ENCODE measurements around the gene USP14. TPM values are rescaled to one million over a fixed set of nuclear protein-coding genes. Genes with fewer than 3 reads are reported as not detected.

Gene USP14
- total and polyA plus RNA-seq, 10 donors: 13.0 to 43.9 (median 31.0) TPM

GRCh38 chr18:228586-228985 is 70.2 kb downstream of the USP14 start:
- H3K4me1 ChIP-seq: no peaks in the 10 kb centered on the region
- intact Hi-C loops (cut with DNase I; ENCODE audit: low total_unique reads): no loop called here
- no peak overlapping the region for H3K27ac ChIP-seq
- 89 to 100% (median 97%) methylated on average over 1 of the region's 1 CpG for WGBS, 5 donors
- TF ChIP-seq POLR2A (IDR thresholded peaks at IDR 0.05): no peak
- no peak for TF ChIP-seq CTCF (IDR thresholded peaks at IDR 0.05 in 8 of 11, conservative IDR thresholded peaks at IDR 0.05 in 3 of 11)
- no peak for TF ChIP-seq POLR2AphosphoS5 (IDR thresholded peaks at IDR 0.05)
- H3K36me3 ChIP-seq: peaks cover 0 to 68% (median 22%) of the 10 kb centered on the region in 6 donors
- H3K27me3 ChIP-seq (replicated peaks in 1 of 7): no peaks in the 10 kb centered on the region
- no peak overlapping the region for H3K4me3 ChIP-seq
- H3K9me3 ChIP-seq: no peaks in the 10 kb centered on the region
- DNase-seq: no peak

- TF ChIP-seq CTCF (IDR thresholded peaks at IDR 0.05 in 8 of 11, conservative IDR thresholded peaks at IDR 0.05 in 3 of 11) (no peak), POLR2AphosphoS5 (IDR thresholded peaks at IDR 0.05) (no peak), POLR2A (IDR thresholded peaks at IDR 0.05) (no peak)
- no peaks in the 10 kb centered on the region for H3K9me3 ChIP-seq
- no peak for DNase-seq
- intact Hi-C loops (cut with DNase I; ENCODE audit: low total_unique reads): no loop called here
- H3K36me3 ChIP-seq: peaks cover 0 to 38% (median 3%) of the 10 kb centered on the region in 6 donors
- 90 to 100% (median 92%) methylated on average over 1 of the region's 1 CpG for WGBS, 5 donors
- no peak overlapping the region for H3K27ac ChIP-seq
- no peak overlapping the region for H3K4me3 ChIP-seq
- no peaks in the 10 kb centered on the region for H3K4me1 ChIP-seq
- H3K27me3 ChIP-seq (replicated peaks in 1 of 7): no peaks in the 10 kb centered on the region
Measured at GRCh38 chr18:231563-231962, 73.2 kb downstream of the USP14 start.

GRCh38 chr18:240175-240574 is 81.8 kb downstream of the USP14 start:
- 96 to 100% (median 100%) methylated on average over 1 of the region's 1 CpG for WGBS, 5 donors
- H3K36me3 ChIP-seq: peaks cover 0 to 74% (median 16%) of the 10 kb centered on the region in 6 donors
- no peak overlapping the region for H3K27ac ChIP-seq
- no peak overlapping the region for H3K4me3 ChIP-seq
- no peaks in the 10 kb centered on the region for H3K4me1 ChIP-seq
- no peak for DNase-seq
- no peaks in the 10 kb centered on the region for H3K9me3 ChIP-seq
- no peaks in the 10 kb centered on the region for H3K27me3 ChIP-seq (replicated peaks in 1 of 7)
- TF ChIP-seq CTCF (IDR thresholded peaks at IDR 0.05 in 8 of 11, conservative IDR thresholded peaks at IDR 0.05 in 3 of 11) (no peak), POLR2A (IDR thresholded peaks at IDR 0.05) (no peak), POLR2AphosphoS5 (IDR thresholded peaks at IDR 0.05) (no peak)
- intact Hi-C loops (cut with DNase I; ENCODE audit: low total_unique reads): no loop called here

GRCh38 chr18:245282-245847 is 87.0 kb downstream of the USP14 start:
- WGBS, 5 donors: 95 to 100% (median 97%) methylated on average over 2 of the region's 2 CpGs
- peaks cover 0 to 98% (median 60%) of the 10 kb centered on the region in 6 donors for H3K36me3 ChIP-seq

More at GRCh38 chr18:245282-245847, 87.0 kb downstream of the USP14 start:
- DNase-seq: no peak
- no peaks in the 10 kb centered on the region for H3K9me3 ChIP-seq
- no peak overlapping the region for H3K27ac ChIP-seq
- no peak overlapping the region for H3K4me3 ChIP-seq
- TF ChIP-seq POLR2A (IDR thresholded peaks at IDR 0.05) (no peak), POLR2AphosphoS5 (IDR thresholded peaks at IDR 0.05) (no peak), CTCF (IDR thresholded peaks at IDR 0.05 in 8 of 11, conservative IDR thresholded peaks at IDR 0.05 in 3 of 11) (no peak)
- H3K27me3 ChIP-seq (replicated peaks in 1 of 7): no peaks in the 10 kb centered on the region
- intact Hi-C loops (cut with DNase I; ENCODE audit: low total_unique reads): no loop called here
- no peaks in the 10 kb centered on the region for H3K4me1 ChIP-seq

All from spleen (tissue), 11 donors.